Uterine smooth muscle cell (primary cell): ENCODE measurements around the gene SPATA19. TPM values are rescaled to one million over a fixed set of nuclear protein-coding genes. Genes with fewer than 3 reads are reported as not detected.

Source experiments
- total RNA-seq: library from RNA; depleted of rRNA; stranded (reverse); fragments of >200 nt; gene quantifications from 2 replicates; pipeline ENCODE4 v1.2.3, GENCODE V29; 2014

The SPATA19 gene, protein sequence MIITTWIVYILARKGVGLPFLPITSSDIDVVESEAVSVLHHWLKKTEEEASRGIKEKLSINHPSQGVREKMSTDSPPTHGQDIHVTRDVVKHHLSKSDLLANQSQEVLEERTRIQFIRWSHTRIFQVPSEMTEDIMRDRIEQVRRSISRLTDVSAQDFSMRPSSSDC
- total RNA-seq: not detected in 2 replicates

GRCh38 chr11:133845413-133845812, at the start of gene SPATA19:
Gene SPATA19, minus strand, starts transcription at chr11:133845513. Its CDS starts 67 bp downstream, at chr11:133845446.

Other genes with a start within 250 kb of the SPATA19 start
- 0.11 and 0.50 TPM in 2 replicates for gene IGSF9B, start 111.5 kb upstream of the SPATA19 start, total RNA-seq
- 77.6 and 86.5 TPM in 2 replicates for gene JAM3, start 223.6 kb upstream of the SPATA19 start, total RNA-seq